Ascending aorta (tissue), 2 donors: ENCODE measurements around the gene GORASP1. TPM values are rescaled to one million over a fixed set of nuclear protein-coding genes. Genes with fewer than 3 reads are reported as not detected.

Experiments
- DNase-seq, 2 donors: peaks; one replicate each; pipeline ENCODE4 v3.0.0-alpha.2; 2019; ENCODE audit warnings: low spot score in 2 of 2
- H3K27ac ChIP-seq, 2 donors: fragments of 200-600 bp; sonication (generic); one replicate each; pipeline ENCODE4 v1.5.1; 2016 to 2017; ENCODE audit warnings: mild to moderate bottlenecking in 1 of 2
- H3K27me3 ChIP-seq: fragments of 200-600 bp; sonication (generic); one replicate; pipeline ENCODE4 v1.5.1; 2017
- H3K36me3 ChIP-seq, 2 donors: fragments of 200-600 bp; sonication (generic); one replicate each; pipeline ENCODE4 v1.5.1; 2016
- H3K4me1 ChIP-seq, 2 donors: fragments of 200-600 bp; sonication (generic); one replicate each; pipeline ENCODE4 v1.5.1; 2016 to 2017; ENCODE audit warnings: mild to moderate bottlenecking in 1 of 2
- H3K4me3 ChIP-seq, 2 donors: fragments of 200-600 bp; sonication (generic); one replicate each; pipeline ENCODE4 v1.5.1; 2016 to 2017; ENCODE audit warnings: mild to moderate bottlenecking in 1 of 2
- H3K9me3 ChIP-seq, 2 donors: fragments of 200-600 bp; sonication (generic); one replicate each; pipeline ENCODE4 v1.5.1; 2016
- intact Hi-C: fragments of 100-400 bp; cut with DNase I; formaldehyde crosslinking; loops from one replicate; pipeline ENCODE4 v1.15.1; 2023
- total RNA-seq: library from RNA; depleted of rRNA; stranded (reverse); fragments of >200 nt; gene quantifications from one replicate; pipeline ENCODE4 v1.1.0, GENCODE V29; 2016
- TF ChIP-seq, protein P1 (sequence below), 3 experiments: fragments of 200-600 bp in 2 of 3; fragments of 450-650 bp in 1 of 3; sonication (generic) in 2 of 3; IDR thresholded peaks; one replicate each; pipeline ENCODE4 v1.5.1; 2016 to 2019; ENCODE audit warnings: antibody characterized with exemption in 3 of 3, mild to moderate bottlenecking in 1 of 3, moderate library complexity in 1 of 3

The GORASP1 gene
- total RNA-seq, 1 donor from 2014 or later, result 186 TPM

DNA sequence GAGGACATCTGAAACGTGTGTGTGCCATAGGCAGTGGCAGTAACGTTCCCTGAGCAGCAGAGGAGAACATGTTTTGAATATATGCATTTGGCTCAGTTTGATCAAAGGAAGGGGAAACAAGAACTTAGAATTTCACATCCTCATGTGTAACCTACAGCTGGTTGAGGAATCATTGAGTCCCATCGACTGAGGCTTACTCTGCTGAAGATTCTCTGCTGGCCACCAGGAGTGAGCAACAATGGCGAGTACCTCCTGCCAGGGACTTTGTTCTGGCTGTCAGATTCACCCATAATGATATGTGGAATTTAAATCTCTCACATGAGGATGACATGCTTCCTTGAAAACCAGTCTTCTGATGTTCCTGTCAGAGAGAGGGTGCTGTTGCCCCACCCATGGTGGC, 21.3 kb downstream of the GORASP1 start:
- DNase-seq, result no peak
- Histone ChIP-seq H3K9me3 (no peaks in the 10 kb centered on the region), H3K27ac (no peak overlapping the region), H3K4me3 (no peak overlapping the region), H3K36me3 (peaks cover 25 to 89% of the 10 kb centered on the region in 2 donors), H3K27me3 (no peaks in the 10 kb centered on the region), H3K4me1 (no peaks in the 10 kb centered on the region)
- intact Hi-C loops, result no loop called here
- TF ChIP-seq, protein P1, sequence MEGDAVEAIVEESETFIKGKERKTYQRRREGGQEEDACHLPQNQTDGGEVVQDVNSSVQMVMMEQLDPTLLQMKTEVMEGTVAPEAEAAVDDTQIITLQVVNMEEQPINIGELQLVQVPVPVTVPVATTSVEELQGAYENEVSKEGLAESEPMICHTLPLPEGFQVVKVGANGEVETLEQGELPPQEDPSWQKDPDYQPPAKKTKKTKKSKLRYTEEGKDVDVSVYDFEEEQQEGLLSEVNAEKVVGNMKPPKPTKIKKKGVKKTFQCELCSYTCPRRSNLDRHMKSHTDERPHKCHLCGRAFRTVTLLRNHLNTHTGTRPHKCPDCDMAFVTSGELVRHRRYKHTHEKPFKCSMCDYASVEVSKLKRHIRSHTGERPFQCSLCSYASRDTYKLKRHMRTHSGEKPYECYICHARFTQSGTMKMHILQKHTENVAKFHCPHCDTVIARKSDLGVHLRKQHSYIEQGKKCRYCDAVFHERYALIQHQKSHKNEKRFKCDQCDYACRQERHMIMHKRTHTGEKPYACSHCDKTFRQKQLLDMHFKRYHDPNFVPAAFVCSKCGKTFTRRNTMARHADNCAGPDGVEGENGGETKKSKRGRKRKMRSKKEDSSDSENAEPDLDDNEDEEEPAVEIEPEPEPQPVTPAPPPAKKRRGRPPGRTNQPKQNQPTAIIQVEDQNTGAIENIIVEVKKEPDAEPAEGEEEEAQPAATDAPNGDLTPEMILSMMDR (IDR thresholded peaks at IDR 0.05), result no peak

GRCh38 chr3:39082666-39083313, 24.6 kb downstream of the GORASP1 start:
- intact Hi-C loops, result no loop called here
- Histone ChIP-seq H3K9me3 (no peaks in the 10 kb centered on the region), H3K27ac (no peak overlapping the region), H3K27me3 (no peaks in the 10 kb centered on the region), H3K4me1 (no peaks in the 10 kb centered on the region), H3K4me3 (no peak overlapping the region), H3K36me3 (peaks cover 15 to 84% of the 10 kb centered on the region in 2 donors)
- no peak for DNase-seq
- TF ChIP-seq, protein P1 (IDR thresholded peaks at IDR 0.05), result no peak

DNA sequence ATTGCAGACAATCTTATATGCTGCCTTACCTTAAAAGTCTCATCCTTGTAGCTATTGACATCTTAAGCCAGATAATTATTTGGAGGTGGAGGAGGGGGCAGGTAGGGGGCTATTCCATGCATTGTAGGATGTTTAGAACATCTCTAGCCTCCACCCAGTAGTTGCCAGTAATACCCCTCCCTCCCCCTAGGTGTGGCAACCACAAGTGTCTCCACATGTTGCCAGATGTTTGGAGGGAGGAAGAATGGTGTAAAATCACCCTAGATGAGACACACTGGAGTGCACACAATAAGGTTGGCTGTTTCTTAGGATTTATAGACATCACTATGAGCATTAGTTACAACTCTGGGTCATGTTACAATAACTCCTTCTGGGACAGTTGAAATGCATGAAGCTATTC, 27.4 kb downstream of the GORASP1 start:
- Histone ChIP-seq H3K9me3 (no peaks in the 10 kb centered on the region), H3K27me3 (no peaks in the 10 kb centered on the region), H3K36me3 (peaks cover 36 to 82% of the 10 kb centered on the region in 2 donors), H3K27ac (no peak overlapping the region), H3K4me1 (no peaks in the 10 kb centered on the region), H3K4me3 (no peak overlapping the region)
- no peak for DNase-seq
- intact Hi-C loops, result no loop called here
- TF ChIP-seq, protein P1 (IDR thresholded peaks at IDR 0.05), result no peak

DNA sequence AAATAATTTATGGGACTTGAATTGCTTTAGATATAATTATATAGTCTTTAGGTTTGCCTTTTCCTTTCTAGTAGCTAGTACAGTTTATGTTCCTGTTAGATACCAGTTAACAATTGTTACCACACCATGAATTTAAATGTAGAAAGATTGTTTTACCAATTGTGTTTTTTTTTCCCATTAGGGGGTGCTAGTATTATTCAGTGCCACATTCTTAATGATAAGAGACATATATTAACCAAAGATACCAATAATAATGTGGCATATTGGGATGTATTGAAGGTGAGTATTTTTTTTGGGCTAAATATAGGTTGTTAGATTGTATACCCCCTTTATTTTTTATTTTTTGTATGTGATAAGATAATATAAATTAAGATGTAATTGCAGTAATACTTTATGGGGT, 27.9 kb downstream of the GORASP1 start:
- no peaks in the 10 kb centered on the region for H3K4me1 ChIP-seq
- peaks cover 40 to 84% of the 10 kb centered on the region in 2 donors for H3K36me3 ChIP-seq
- TF ChIP-seq, protein P1 (IDR thresholded peaks at IDR 0.05), result no peak
- intact Hi-C loops, result no loop called here
- no peak overlapping the region for H3K27ac ChIP-seq
- no peaks in the 10 kb centered on the region for H3K27me3 ChIP-seq
- no peaks in the 10 kb centered on the region for H3K9me3 ChIP-seq
- DNase-seq, result no peak
- H3K4me3 ChIP-seq, result no peak overlapping the region

GRCh38 chr3:39075910-39076309, 31.5 kb downstream of the GORASP1 start:
- no peak overlapping the region for H3K27ac ChIP-seq
- DNase-seq, result no peak
- no peaks in the 10 kb centered on the region for H3K27me3 ChIP-seq
- no peak overlapping the region for H3K4me3 ChIP-seq
- no peaks in the 10 kb centered on the region for H3K9me3 ChIP-seq
- intact Hi-C loops, result no loop called here
- TF ChIP-seq, protein P1 (IDR thresholded peaks at IDR 0.05), result no peak
- H3K4me1 ChIP-seq, result no peaks in the 10 kb centered on the region
- H3K36me3 ChIP-seq, result peaks cover 50 to 88% of the 10 kb centered on the region in 2 donors
